Endothelial cell of umbilical vein (primary cell): ENCODE data around the gene SCO2. TPM values are rescaled to one million over a fixed set of nuclear protein-coding genes. Genes with fewer than 3 reads are reported as not detected.

Source experiments
- BruUV-seq: library from RNA; stranded (reverse); fragments of 400-500 nt; replicated peaks from 2 replicates; lab custom pipeline; 2021; lab: Mats Ljungman, UMichigan
- CTCF ChIA-PET: fragments of 300-600, 350-600 bp; sonication (Branson Sonifier 250); formaldehyde crosslinking; loops from one replicate; lab custom pipeline; 2021; ENCODE audit warnings: antibody characterized with exemption, inconsistent platforms; lab: Charles Lee
- POLR2A ChIA-PET: fragments of 300-600, 350-600 bp; sonication (Branson Sonifier 250); formaldehyde crosslinking; loops from one replicate; lab custom pipeline; 2021; ENCODE audit warnings: antibody characterized with exemption, inconsistent platforms; lab: Charles Lee
- DNase-seq: peaks from one replicate; pipeline ENCODE4 v3.0.0-alpha.2; 2011; ENCODE audit warnings: low read depth, low spot score
- FAIRE-seq: peaks from 2 replicates; lab custom pipeline; 2011; peaks lifted over from hg19 to GRCh38; lab: Jason Lieb, UNC
- H2AFZ ChIP-seq: 2 replicates; pipeline ENCODE4 v1.6.0; 2012; ENCODE audit warnings: low read depth, low read length, control low read depth, inconsistent platforms
- H3K27ac ChIP-seq: 2 replicates; pipeline ENCODE4 v1.5.1; 2011; ENCODE audit warnings: low read depth, mild to moderate bottlenecking, control low read depth, low read length, moderate library complexity; ENCODE audit not compliant: insufficient read depth
- H3K27me3 ChIP-seq, 2 experiments: 2 replicates each; pipeline versions ENCODE4 v1.6.0 to v1.6.1; 2011; ENCODE audit warnings: low read length in 2 of 2, mixed read lengths in 1 of 2; ENCODE audit not compliant: control insufficient read depth in 2 of 2, insufficient read depth in 2 of 2
- H3K36me3 ChIP-seq, 2 experiments: 2 replicates in 1 of 2; 3 replicates in 1 of 2; pipeline ENCODE4 v1.5.1; 2011; ENCODE audit warnings: low read length in 2 of 2, mild to moderate bottlenecking in 1 of 2, moderate library complexity in 1 of 2; ENCODE audit not compliant: control insufficient read depth in 2 of 2, insufficient read depth in 2 of 2; ENCODE audit errors: extremely low read depth in 1 of 2
- H3K4me1 ChIP-seq: 3 replicates; pipeline ENCODE4 v1.5.1; 2011; ENCODE audit warnings: mild to moderate bottlenecking, low read length; ENCODE audit not compliant: control insufficient read depth, insufficient read depth; ENCODE audit errors: extremely low read depth
- H3K4me2 ChIP-seq: 2 replicates; pipeline ENCODE4 v1.6.1; 2011; ENCODE audit warnings: low read length, control low read depth, mixed read lengths; ENCODE audit not compliant: insufficient read depth
- H3K4me3 ChIP-seq, 3 experiments: fragments of 200-600 bp in 1 of 3; sonication (generic), shearing (Covaris generic) in 1 of 3; replicated peaks in 1 of 3; 2 replicates each; pipeline ENCODE4 v1.5.1; 2011 to 2016; ENCODE audit warnings: control low read depth in 3 of 3, low read length in 3 of 3, mild to moderate bottlenecking in 2 of 3, inconsistent platforms in 1 of 3, low read depth in 1 of 3, moderate library complexity in 1 of 3; ENCODE audit not compliant: insufficient read depth in 1 of 3
- H3K79me2 ChIP-seq: 2 replicates; pipeline ENCODE4 v1.6.0; 2012; ENCODE audit warnings: low read length, inconsistent platforms; ENCODE audit not compliant: control insufficient read depth, insufficient read depth
- H3K9ac ChIP-seq: replicated peaks from 2 replicates; pipeline ENCODE3; 2011; ENCODE audit warnings: low read length, control low read depth; ENCODE audit not compliant: insufficient read depth; ENCODE audit errors: extremely low read depth
- H3K9me1 ChIP-seq: replicated peaks from 3 replicates; pipeline ENCODE4 v1.6.0; 2011; ENCODE audit warnings: mild to moderate bottlenecking, low read length; ENCODE audit not compliant: control insufficient read depth, insufficient read depth; ENCODE audit errors: extremely low read depth
- H3K9me3 ChIP-seq: replicated peaks from 2 replicates; pipeline ENCODE4 v1.5.1; 2012; ENCODE audit warnings: low read length, inconsistent platforms; ENCODE audit not compliant: control insufficient read depth, insufficient read depth
- H4K20me1 ChIP-seq: replicated peaks from 2 replicates; pipeline ENCODE3; 2011; ENCODE audit warnings: mild to moderate bottlenecking, low read length; ENCODE audit not compliant: control insufficient read depth, insufficient read depth; ENCODE audit errors: extremely low read depth
- EZH2 ChIP-seq: IDR thresholded peaks from 2 replicates; pipeline ENCODE4 v1.6.1; 2012; ENCODE audit warnings: borderline replicate concordance, low read depth, mild to moderate bottlenecking, moderate library complexity, low read length, inconsistent platforms; ENCODE audit not compliant: severe bottlenecking
- FOS ChIP-seq: IDR thresholded peaks from 2 replicates; pipeline ENCODE4 v1.6.1; 2011; ENCODE audit warnings: mild to moderate bottlenecking, low read length, moderate library complexity, borderline replicate concordance; ENCODE audit not compliant: insufficient read depth
- GATA2 ChIP-seq: IDR thresholded peaks from 2 replicates; pipeline ENCODE4 v1.7.0; 2011; ENCODE audit warnings: low read depth, mild to moderate bottlenecking, moderate library complexity, mixed read lengths, low read length; ENCODE audit not compliant: insufficient read length, insufficient read depth
- JUN ChIP-seq: IDR thresholded peaks from 2 replicates; pipeline ENCODE4 v1.6.1; 2011; ENCODE audit warnings: borderline replicate concordance, low read depth; ENCODE audit not compliant: insufficient read length, insufficient read depth
- MAX ChIP-seq: IDR thresholded peaks from 2 replicates; pipeline ENCODE4 v1.6.1; 2011; ENCODE audit not compliant: insufficient read depth, insufficient read length
- MYC ChIP-seq: IDR thresholded peaks from one replicate; pipeline ENCODE4 v1.6.1; 2011; ENCODE audit warnings: mild to moderate bottlenecking, low read depth, low read length
- POLR2A ChIP-seq: IDR thresholded peaks from 2 replicates; pipeline ENCODE4 v1.6.1; 2012; ENCODE audit warnings: low read depth, mild to moderate bottlenecking, control low read depth, low read length
- POLR2AphosphoS5 ChIP-seq: IDR thresholded peaks from 2 replicates; pipeline ENCODE4 v1.6.1; 2012; ENCODE audit warnings: low read depth, mild to moderate bottlenecking, control low read depth, low read length, moderate library complexity; ENCODE audit not compliant: insufficient read depth
- dilution Hi-C: fragments of 300-500 bp; cut with MboI; formaldehyde crosslinking; loops from one replicate; pipeline ENCODE4 v1.15.0; 2019; ENCODE audit warnings: low sequenced_read_pairs; ENCODE audit not compliant: extremely low pct_ligation_motif_present
- intact Hi-C: fragments of 100-400 bp; cut with micrococcal nuclease; formaldehyde crosslinking; loops from one replicate; pipeline ENCODE4 v1.10.0; 2022
- polyA plus RNA-seq, 4 experiments: library from polyadenylated mRNA; depleted of rRNA in 3 of 4; stranded (reverse) in 3 of 4; unstranded in 1 of 4; fragments of >200 nt; gene quantifications; 2 replicates each; pipeline versions ENCODE4 v1.2.1 to v1.2.3, GENCODE V29; 2011 to 2012; ENCODE audit warnings: missing spikeins in 1 of 4
- total RNA-seq: library from RNA; stranded (reverse); gene quantifications from 2 replicates; pipeline ENCODE4 v1.2.3, GENCODE V29; 2021
- TF ChIP-seq, protein P1 (sequence below), 2 donors: IDR thresholded peaks; 1 replicate in 1 of 2; 2 replicates in 1 of 2; pipeline ENCODE4 v1.5.1; 2011; ENCODE audit warnings: low read length in 2 of 2, mild to moderate bottlenecking in 2 of 2, moderate library complexity in 2 of 2, control low read depth in 1 of 2, inconsistent platforms in 1 of 2, low read depth in 1 of 2; ENCODE audit not compliant: insufficient read depth in 1 of 2; ENCODE audit errors: extremely low read depth in 1 of 2

The SCO2 gene
- total and polyA plus RNA-seq, 2 donors (not counting 3 experiments of a cell fraction or from before 2014, with no cell fraction given): 3.5 to 3.7 TPM

DNA sequence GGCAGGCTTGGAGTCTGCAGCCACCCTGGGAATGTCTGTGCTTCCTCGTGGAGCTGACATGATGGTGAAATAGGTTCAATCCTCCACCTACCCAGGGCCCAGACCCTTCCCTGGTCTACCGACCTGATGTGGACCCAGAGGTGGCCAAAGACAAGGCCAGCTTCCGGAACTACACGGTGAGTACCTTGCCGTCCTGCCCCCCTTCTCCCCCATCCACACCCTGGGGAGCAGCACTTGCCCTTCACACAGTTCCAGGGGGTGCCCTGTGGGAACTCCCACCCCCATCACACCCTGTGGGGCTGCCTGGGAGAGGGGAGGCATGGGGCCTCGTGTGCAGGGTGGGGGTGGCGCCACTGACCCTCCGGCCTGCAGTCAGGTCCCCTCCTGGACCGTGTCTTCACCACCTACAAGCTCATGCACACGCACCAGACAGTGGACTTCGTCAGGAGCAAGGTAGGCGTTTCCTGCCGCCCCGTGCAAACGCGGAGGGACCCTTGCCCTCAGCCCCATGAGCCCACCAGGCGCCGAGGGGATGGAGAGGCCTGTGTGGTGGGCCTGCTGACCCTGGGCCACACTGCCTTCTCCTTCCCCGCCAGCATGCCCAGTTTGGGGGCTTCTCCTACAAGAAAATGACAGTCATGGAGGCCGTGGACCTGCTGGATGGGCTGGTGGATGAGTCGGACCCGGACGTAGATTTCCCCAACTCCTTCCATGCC lies 38.0 kb downstream of the SCO2 start:
- H3K27ac ChIP-seq: no peak overlapping the region
- H4K20me1 ChIP-seq: no peaks in the 10 kb centered on the region
- no peak overlapping the region for H3K9ac ChIP-seq
- POLR2A ChIA-PET: no interaction called here
- CTCF ChIA-PET: interaction anchor here (0.7 kb wide), 1 partner anchor 10 kb away, joined by 3 read pairs; no protein-coding TSS in a partner anchor
- H3K4me1 ChIP-seq: no peaks in the 10 kb centered on the region
- no peaks in the 10 kb centered on the region for H3K36me3 ChIP-seq
- BruUV-seq: no TSS peak
- no peaks in the 10 kb centered on the region for H3K9me3 ChIP-seq
- H3K4me3 ChIP-seq: no peak overlapping the region
- FAIRE-seq (no peak), DNase-seq (no peak)
- H2AFZ ChIP-seq: no peak overlapping the region
- H3K4me2 ChIP-seq: no peak overlapping the region
- no peaks in the 10 kb centered on the region for H3K27me3 ChIP-seq
- H3K79me2 ChIP-seq: no peaks in the 10 kb centered on the region
- dilution Hi-C loops (no loop called here), intact Hi-C loops (no loop called here)
- no peaks in the 10 kb centered on the region for H3K9me1 ChIP-seq
- TF ChIP-seq FOS: no peak
- TF ChIP-seq EZH2: no peak
- TF ChIP-seq, protein P1, sequence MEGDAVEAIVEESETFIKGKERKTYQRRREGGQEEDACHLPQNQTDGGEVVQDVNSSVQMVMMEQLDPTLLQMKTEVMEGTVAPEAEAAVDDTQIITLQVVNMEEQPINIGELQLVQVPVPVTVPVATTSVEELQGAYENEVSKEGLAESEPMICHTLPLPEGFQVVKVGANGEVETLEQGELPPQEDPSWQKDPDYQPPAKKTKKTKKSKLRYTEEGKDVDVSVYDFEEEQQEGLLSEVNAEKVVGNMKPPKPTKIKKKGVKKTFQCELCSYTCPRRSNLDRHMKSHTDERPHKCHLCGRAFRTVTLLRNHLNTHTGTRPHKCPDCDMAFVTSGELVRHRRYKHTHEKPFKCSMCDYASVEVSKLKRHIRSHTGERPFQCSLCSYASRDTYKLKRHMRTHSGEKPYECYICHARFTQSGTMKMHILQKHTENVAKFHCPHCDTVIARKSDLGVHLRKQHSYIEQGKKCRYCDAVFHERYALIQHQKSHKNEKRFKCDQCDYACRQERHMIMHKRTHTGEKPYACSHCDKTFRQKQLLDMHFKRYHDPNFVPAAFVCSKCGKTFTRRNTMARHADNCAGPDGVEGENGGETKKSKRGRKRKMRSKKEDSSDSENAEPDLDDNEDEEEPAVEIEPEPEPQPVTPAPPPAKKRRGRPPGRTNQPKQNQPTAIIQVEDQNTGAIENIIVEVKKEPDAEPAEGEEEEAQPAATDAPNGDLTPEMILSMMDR (IDR thresholded peaks at IDR 0.05; ENCODE audit: extremely low read depth in 1 of 2, insufficient read depth in 1 of 2, low read depth in 1 of 2, low read length in 2 of 2): no peak
- no peak for TF ChIP-seq MAX
- TF ChIP-seq POLR2AphosphoS5: no peak
- TF ChIP-seq JUN: no peak
- no peak for TF ChIP-seq GATA2
- no peak for TF ChIP-seq MYC
- TF ChIP-seq POLR2A: no peak
